GM12872 (cell line): ENCODE results near the gene KCNG3.

Experiments
- TF ChIP-seq, protein P1 (sequence below): IDR thresholded peaks from 3 replicates; pipeline ENCODE4 v1.5.1; 2011; ENCODE audit warnings: low read depth, mild to moderate bottlenecking, low read length, moderate library complexity; ENCODE audit not compliant: insufficient read depth

Gene KCNG3

DNA sequence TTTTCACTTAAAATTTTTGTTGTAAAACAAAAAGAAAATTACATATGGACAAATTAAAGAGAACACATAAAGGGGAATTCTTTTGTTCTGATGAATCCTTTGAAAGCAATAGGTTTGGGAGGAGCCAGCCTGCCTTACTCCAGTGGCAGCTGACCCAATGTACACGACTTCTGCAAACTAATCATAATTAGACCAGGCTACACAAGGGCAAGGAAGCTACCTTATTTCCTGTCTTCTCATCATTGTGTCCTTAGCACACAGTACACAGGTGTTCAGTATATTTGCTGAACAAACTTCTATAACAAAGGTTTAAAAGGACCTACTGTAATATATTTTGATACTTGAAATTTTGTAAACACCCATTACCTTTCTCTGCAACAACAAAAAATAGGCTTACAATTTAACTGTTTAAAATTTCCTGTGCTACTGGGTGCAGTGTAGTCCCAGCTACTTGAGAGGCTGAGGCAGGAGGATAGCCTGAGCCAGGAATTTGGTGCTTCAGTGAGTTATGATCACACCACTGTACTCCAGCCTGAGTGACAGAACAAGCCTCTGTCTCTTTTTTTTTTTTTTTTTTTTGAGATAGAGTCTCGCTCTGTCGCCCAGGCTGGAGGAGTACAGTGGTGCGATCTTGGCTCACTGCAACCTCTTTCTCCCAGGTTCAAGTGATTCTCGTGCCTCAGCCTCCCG, 18.9 kb downstream of the KCNG3 start:
- TF ChIP-seq, protein P1, sequence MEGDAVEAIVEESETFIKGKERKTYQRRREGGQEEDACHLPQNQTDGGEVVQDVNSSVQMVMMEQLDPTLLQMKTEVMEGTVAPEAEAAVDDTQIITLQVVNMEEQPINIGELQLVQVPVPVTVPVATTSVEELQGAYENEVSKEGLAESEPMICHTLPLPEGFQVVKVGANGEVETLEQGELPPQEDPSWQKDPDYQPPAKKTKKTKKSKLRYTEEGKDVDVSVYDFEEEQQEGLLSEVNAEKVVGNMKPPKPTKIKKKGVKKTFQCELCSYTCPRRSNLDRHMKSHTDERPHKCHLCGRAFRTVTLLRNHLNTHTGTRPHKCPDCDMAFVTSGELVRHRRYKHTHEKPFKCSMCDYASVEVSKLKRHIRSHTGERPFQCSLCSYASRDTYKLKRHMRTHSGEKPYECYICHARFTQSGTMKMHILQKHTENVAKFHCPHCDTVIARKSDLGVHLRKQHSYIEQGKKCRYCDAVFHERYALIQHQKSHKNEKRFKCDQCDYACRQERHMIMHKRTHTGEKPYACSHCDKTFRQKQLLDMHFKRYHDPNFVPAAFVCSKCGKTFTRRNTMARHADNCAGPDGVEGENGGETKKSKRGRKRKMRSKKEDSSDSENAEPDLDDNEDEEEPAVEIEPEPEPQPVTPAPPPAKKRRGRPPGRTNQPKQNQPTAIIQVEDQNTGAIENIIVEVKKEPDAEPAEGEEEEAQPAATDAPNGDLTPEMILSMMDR = no peak

GRCh38 chr2:42470706-42471105, 23.1 kb downstream of the KCNG3 start:
- TF ChIP-seq, protein P1 = no peak

DNA sequence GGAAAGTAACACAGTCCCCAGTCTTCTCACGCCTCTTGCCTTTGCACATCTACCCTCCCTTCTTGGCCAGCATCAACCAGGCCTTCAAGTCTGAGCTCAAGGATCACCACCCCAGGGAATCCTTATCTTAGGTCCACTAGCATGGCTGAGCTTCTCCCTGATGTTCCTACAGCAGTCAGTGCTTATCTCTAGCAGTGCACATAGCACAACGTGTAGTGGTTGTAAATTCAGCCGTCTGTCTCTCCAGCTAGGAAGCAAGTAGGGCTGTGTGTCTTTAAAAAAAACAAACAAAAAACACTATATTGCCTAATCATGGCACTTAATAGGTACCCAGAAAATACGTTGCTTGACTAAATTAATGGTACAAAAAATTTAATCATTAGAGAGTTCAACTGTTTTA, 29.2 kb downstream of the KCNG3 start:
- TF ChIP-seq, protein P1 = no peak

DNA sequence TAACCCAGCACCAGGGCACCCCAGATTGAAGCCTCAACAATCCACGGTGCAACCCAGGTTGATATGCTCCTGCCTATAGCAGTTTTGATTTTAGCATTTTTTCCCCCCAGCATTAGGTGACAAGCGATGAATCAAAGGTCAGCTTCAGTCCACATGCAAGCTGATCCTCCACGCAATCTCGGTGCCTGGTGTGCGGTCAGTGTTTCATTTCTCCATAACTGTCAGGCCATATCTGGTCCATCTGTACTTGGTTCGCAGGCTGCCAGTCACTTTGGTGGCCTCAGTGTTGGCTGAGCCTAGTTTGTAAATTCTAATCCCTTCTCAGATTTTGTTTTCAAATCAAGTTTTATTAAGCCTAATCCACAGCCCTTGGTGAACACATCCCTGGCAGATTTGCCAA, 30.2 kb downstream of the KCNG3 start:
- TF ChIP-seq, protein P1 = no peak

DNA sequence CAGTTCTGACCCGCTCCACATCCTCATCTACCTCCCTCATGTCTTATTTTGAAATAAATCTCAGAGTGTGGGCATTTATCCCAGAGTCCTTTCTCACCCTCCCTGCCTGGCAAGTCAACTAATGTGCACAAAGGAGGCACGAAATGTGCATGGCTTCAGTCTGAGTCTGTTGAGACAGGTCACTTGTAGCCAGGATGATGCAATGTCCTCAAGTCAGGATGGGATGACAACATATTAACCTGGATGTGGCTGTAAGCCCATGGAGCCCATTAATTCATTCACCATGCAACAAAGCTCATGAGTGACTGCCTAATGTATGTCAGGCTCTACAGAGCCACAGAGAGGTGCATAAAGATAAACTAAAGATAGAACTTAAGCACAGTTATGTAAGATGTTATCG, 34.5 kb downstream of the KCNG3 start:
- TF ChIP-seq, protein P1 = no peak

DNA sequence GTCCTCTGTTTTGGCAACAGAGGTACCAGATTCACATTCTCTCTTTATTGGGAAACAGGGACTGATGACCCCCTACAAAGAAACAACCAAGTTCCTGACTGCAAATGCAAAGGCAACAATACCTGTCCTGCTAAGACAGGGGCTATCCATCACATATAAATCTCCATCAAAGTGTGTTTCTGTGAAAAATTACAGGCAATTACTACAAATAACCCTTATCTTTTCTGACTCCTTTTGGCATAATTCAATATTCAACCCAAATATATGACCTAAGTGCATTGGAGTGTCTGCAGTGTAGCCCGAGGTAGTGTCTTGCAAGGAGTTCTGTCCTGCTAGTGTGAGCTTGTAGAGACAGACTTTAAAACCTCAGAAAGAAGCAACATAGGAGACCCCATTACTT, 35.4 kb downstream of the KCNG3 start:
- TF ChIP-seq, protein P1 = no peak

GRCh38 chr2:42457011-42457410, 36.8 kb downstream of the KCNG3 start:
- TF ChIP-seq, protein P1 = peak; percentile 30; the same call in 1 of the 3 replicates
